GM12878 (cell line): ENCODE data around the gene LRRC61. TPM values are rescaled to one million over a fixed set of nuclear protein-coding genes. Genes with fewer than 3 reads are reported as not detected.

Source experiments
- ATF3 ChIP-seq: IDR thresholded peaks from 2 replicates; pipeline ENCODE4 v1.6.1; 2011; ENCODE audit warnings: low read depth, mild to moderate bottlenecking, low read length, moderate library complexity, borderline replicate concordance; ENCODE audit errors: extremely low read depth
- BCL11A ChIP-seq: IDR thresholded peaks from 2 replicates; pipeline ENCODE4 v1.6.1; 2011; ENCODE audit warnings: low read depth, low read length
- CBX3 ChIP-seq: fragments of 200-600 bp; sonication (generic); IDR thresholded peaks from 2 replicates; pipeline ENCODE4 v1.6.1; 2016; ENCODE audit warnings: low read depth, borderline replicate concordance
- DPF2 ChIP-seq: fragments of 450-650 bp; IDR thresholded peaks from 2 replicates; pipeline ENCODE4 v1.6.1; 2017; ENCODE audit warnings: mild to moderate bottlenecking
- FOXK2 ChIP-seq: fragments of 450-650 bp; IDR thresholded peaks from 2 replicates; pipeline ENCODE4 v1.6.1; 2017; ENCODE audit warnings: mild to moderate bottlenecking, moderate library complexity
- HDAC2 ChIP-seq: fragments of 200-600 bp; sonication (generic); IDR thresholded peaks from 2 replicates; pipeline ENCODE4 v1.6.1; 2017
- IKZF1 ChIP-seq: fragments of 450-650 bp; conservative IDR thresholded peaks from 2 replicates; pipeline ENCODE4 v1.6.1; 2017; ENCODE audit warnings: antibody characterized with exemption, mild to moderate bottlenecking
- JUND ChIP-seq: IDR thresholded peaks from 2 replicates; pipeline ENCODE4 v1.6.1; 2012; ENCODE audit warnings: low read depth, mild to moderate bottlenecking, low read length, improper control_type of control experiment, moderate library complexity
- MAX ChIP-seq: IDR thresholded peaks from 2 replicates; pipeline ENCODE4 v1.6.1; 2012; ENCODE audit warnings: low read depth, low read length, improper control_type of control experiment
- MXI1 ChIP-seq: fragments of 150-350 bp; IDR thresholded peaks from 2 replicates; pipeline ENCODE4 v1.6.1; 2011; ENCODE audit warnings: low read depth, mild to moderate bottlenecking, inconsistent platforms, low read length, improper control_type of control experiment
- MYB ChIP-seq: fragments of 150-350 bp; IDR thresholded peaks from 2 replicates; pipeline ENCODE4 v1.6.1; 2014; ENCODE audit warnings: mild to moderate bottlenecking, low read depth, low read length, borderline replicate concordance
- NFYA ChIP-seq: IDR thresholded peaks from 2 replicates; pipeline ENCODE4 v1.6.1; 2011; ENCODE audit warnings: low read depth, mild to moderate bottlenecking, low read length, improper control_type of control experiment, borderline replicate concordance
- NRF1 ChIP-seq: conservative IDR thresholded peaks from 2 replicates; pipeline ENCODE4 v1.6.1; 2011; ENCODE audit warnings: mild to moderate bottlenecking, low read depth, low read length, improper control_type of control experiment
- PAX5 ChIP-seq: IDR thresholded peaks from 2 replicates; pipeline ENCODE4 v1.6.1; 2011; ENCODE audit warnings: low read depth, low read length, borderline replicate concordance
- POLR2A ChIP-seq: IDR thresholded peaks from 2 replicates; pipeline ENCODE4 v1.6.1; 2011; ENCODE audit warnings: low read depth, mild to moderate bottlenecking, low read length
- POLR2AphosphoS5 ChIP-seq: IDR thresholded peaks from 2 replicates; pipeline ENCODE4 v1.6.1; 2011; ENCODE audit warnings: mild to moderate bottlenecking, low read length, inconsistent platforms
- RAD21 ChIP-seq: IDR thresholded peaks from 2 replicates; pipeline ENCODE4 v1.6.1; 2011; ENCODE audit warnings: mild to moderate bottlenecking, low read depth, low read length, moderate library complexity; ENCODE audit not compliant: insufficient read depth
- SREBF1 ChIP-seq: IDR thresholded peaks from 2 replicates; pipeline ENCODE4 v1.6.1; 2012; ENCODE audit warnings: mild to moderate bottlenecking, low read length
- STAT1 ChIP-seq: fragments of 450-650 bp; conservative IDR thresholded peaks from 2 replicates; pipeline ENCODE4 v1.6.1; 2014; ENCODE audit warnings: antibody characterized with exemption, mild to moderate bottlenecking
- SUPT20H ChIP-seq: IDR thresholded peaks from 2 replicates; pipeline ENCODE4 v1.6.1; 2011; ENCODE audit warnings: low read depth, mild to moderate bottlenecking, low read length, moderate library complexity, borderline replicate concordance; ENCODE audit not compliant: control insufficient read depth
- YY1 ChIP-seq: IDR thresholded peaks from 2 replicates; pipeline ENCODE4 v1.6.1; 2011; ENCODE audit warnings: low read depth, mild to moderate bottlenecking, low read length
- ZBTB11 ChIP-seq: fragments of 450-650 bp; formaldehyde crosslinking; IDR thresholded peaks from 2 replicates; pipeline ENCODE4 v1.5.0; 2022; ENCODE audit warnings: mild to moderate bottlenecking, missing genetic modification characterization
- ZNF207 ChIP-seq: fragments of 450-650 bp; IDR thresholded peaks from 2 replicates; pipeline ENCODE4 v1.6.1; 2014; ENCODE audit warnings: antibody characterized with exemption, mild to moderate bottlenecking, borderline replicate concordance
- ZNF24 ChIP-seq: fragments of 450-650 bp; IDR thresholded peaks from 2 replicates; pipeline ENCODE4 v1.6.1; 2017; ENCODE audit warnings: antibody characterized with exemption, mild to moderate bottlenecking
- polyA plus RNA-seq, 11 experiments: library from polyadenylated mRNA; depleted of rRNA in 4 of 11; unstranded in 6 of 11; stranded (reverse) in 5 of 11; fragments of >200 nt; fragmentation: Nextera tagmentation in 4 of 11; fragmentation: Illumina TruSeq in 1 of 11; extraction: Ambion mirVana in 4 of 11; extraction: Trizol in 1 of 11; gene quantifications; 1 replicate in 1 of 11; 2 replicates in 10 of 11; pipeline versions ENCODE4 v1.2.1 to v1.2.3, GENCODE V29; 2011 to 2016; ENCODE audit warnings: inconsistent platforms in 2 of 11, missing spikeins in 2 of 11, low read depth in 1 of 11
- total RNA-seq, 4 experiments: library from RNA; depleted of rRNA in 3 of 4; stranded (reverse); fragments of >200 nt in 3 of 4; fragmentation: Illumina TruSeq in 1 of 4; extraction: Trizol in 1 of 4; gene quantifications; 2 replicates each; pipeline versions ENCODE4 v1.2.1 to v1.2.3, GENCODE V29; 2013 to 2021
- TF ChIP-seq, protein P1 (sequence below): fragments of 450-650 bp; IDR thresholded peaks from 2 replicates; pipeline ENCODE4 v1.6.1; 2018; ENCODE audit warnings: mild to moderate bottlenecking, low read depth, moderate library complexity; ENCODE audit not compliant: partially characterized antibody

LRRC61 gene
- total and polyA plus RNA-seq, 10 of the 15 experiments (the other 5 are each of a cell fraction or from before 2014, with no cell fraction given): 1.4 to 54.2 (median 21.8) TPM

GRCh38 chr7:150368096-150368883 lies 45.1 kb downstream of the LRRC61 start, which contains the start of gene REPIN1 (continued):
- no peak for TF ChIP-seq SREBF1
- 0 out of 2 replicates have a peak, but pooled peaks have one; percentile 4 for TF ChIP-seq YY1
- TF ChIP-seq IKZF1: peak; percentile 84; the same call in 1 of the 2 replicates
- TF ChIP-seq ZBTB11: no peak
- peak; percentile 59 for TF ChIP-seq MXI1
- no peak for TF ChIP-seq BCL11A
- no peak for TF ChIP-seq NRF1
- TF ChIP-seq MAX: peak; percentile 81
- no peak for TF ChIP-seq NFYA
- no peak for TF ChIP-seq HDAC2
- TF ChIP-seq POLR2AphosphoS5: peak; percentile 9
- TF ChIP-seq DPF2: peak; percentile 73
- no peak for TF ChIP-seq CBX3
- peak; percentile 81 for TF ChIP-seq MYB
- TF ChIP-seq JUND: no peak
- TF ChIP-seq FOXK2: no peak
- no peak for TF ChIP-seq STAT1
- no peak for TF ChIP-seq RAD21
- TF ChIP-seq ZNF24: peak; percentile 67; the same call in 1 of the 2 replicates
- no peak for TF ChIP-seq SUPT20H
- TF ChIP-seq ATF3: peak; percentile 78; the same call in 1 of the 2 replicates
- peak; percentile 93 for TF ChIP-seq POLR2A
- TF ChIP-seq, protein P1, sequence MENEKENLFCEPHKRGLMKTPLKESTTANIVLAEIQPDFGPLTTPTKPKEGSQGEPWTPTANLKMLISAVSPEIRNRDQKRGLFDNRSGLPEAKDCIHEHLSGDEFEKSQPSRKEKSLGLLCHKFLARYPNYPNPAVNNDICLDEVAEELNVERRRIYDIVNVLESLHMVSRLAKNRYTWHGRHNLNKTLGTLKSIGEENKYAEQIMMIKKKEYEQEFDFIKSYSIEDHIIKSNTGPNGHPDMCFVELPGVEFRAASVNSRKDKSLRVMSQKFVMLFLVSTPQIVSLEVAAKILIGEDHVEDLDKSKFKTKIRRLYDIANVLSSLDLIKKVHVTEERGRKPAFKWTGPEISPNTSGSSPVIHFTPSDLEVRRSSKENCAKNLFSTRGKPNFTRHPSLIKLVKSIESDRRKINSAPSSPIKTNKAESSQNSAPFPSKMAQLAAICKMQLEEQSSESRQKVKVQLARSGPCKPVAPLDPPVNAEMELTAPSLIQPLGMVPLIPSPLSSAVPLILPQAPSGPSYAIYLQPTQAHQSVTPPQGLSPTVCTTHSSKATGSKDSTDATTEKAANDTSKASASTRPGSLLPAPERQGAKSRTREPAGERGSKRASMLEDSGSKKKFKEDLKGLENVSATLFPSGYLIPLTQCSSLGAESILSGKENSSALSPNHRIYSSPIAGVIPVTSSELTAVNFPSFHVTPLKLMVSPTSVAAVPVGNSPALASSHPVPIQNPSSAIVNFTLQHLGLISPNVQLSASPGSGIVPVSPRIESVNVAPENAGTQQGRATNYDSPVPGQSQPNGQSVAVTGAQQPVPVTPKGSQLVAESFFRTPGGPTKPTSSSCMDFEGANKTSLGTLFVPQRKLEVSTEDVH: no peak
- TF ChIP-seq ZNF207: no peak
- peak; percentile 41; the same call in 1 of the 2 replicates for TF ChIP-seq PAX5
